ENCODE results near the gene PI4KB. TPM values are rescaled to one million over a fixed set of nuclear protein-coding genes. Genes with fewer than 3 reads are reported as not detected.

Gene PI4KB
- total RNA-seq, 4 donors from 2014 or later, result 50.0 to 73.1 (median 56.0) TPM

DNA sequence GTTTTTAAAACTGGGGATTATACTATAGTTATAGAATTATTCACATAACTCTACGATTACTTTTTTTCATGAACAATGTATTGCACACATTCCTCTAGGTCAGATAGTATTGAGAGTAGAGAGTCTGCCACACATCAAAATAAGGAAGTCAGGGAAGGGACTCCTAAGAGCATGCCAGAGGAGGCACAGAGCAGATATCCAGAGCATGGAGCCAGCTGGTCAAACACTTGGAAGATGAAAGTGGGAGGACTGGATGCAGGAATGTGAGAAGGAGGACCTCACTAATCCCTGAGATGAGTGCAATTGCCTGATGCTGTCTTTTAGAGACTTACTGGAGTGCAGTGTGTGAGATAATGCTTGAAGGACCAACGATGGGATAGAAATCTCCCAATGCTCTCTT, 29.5 kb upstream of the PI4KB start:
- TF ChIP-seq, protein P1, sequence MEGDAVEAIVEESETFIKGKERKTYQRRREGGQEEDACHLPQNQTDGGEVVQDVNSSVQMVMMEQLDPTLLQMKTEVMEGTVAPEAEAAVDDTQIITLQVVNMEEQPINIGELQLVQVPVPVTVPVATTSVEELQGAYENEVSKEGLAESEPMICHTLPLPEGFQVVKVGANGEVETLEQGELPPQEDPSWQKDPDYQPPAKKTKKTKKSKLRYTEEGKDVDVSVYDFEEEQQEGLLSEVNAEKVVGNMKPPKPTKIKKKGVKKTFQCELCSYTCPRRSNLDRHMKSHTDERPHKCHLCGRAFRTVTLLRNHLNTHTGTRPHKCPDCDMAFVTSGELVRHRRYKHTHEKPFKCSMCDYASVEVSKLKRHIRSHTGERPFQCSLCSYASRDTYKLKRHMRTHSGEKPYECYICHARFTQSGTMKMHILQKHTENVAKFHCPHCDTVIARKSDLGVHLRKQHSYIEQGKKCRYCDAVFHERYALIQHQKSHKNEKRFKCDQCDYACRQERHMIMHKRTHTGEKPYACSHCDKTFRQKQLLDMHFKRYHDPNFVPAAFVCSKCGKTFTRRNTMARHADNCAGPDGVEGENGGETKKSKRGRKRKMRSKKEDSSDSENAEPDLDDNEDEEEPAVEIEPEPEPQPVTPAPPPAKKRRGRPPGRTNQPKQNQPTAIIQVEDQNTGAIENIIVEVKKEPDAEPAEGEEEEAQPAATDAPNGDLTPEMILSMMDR (IDR thresholded peaks at IDR 0.05; ENCODE audit: low read depth), result no peak

DNA sequence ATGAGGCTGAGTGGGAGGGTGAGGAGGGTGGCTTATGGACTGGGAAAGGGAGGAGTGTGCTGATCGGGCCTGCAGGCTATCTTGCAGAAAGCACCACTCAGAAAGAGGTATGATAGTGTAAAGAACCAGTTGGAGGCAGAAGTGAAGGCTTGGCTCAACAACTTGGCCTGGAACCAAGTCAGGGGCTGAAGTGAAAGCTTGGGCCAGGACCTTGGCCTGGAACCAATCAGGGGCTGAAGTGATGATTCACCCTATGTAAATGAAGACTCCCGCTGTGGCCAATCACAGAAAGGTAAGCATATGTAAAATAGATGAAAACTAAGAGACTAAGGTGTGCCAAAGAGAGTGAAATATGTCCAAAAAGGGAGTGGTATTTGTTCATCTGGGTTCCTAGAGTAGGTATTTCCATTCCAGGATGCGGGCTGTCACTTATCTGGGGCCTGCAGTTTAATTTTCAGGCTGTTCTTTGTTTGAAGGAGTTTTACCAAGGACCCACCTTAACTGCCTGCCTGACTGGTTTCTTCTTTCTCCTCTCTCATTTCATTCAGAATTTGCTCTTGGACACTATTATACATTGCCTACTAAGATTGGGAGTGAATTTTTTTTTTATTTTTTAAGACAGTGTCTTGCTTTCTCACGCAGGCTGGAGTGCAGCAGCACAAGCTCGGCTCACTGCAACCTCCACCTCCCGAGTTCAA, 25.0 kb upstream of the PI4KB start:
- TF ChIP-seq, protein P1 (IDR thresholded peaks at IDR 0.05; ENCODE audit: low read depth), result no peak

DNA sequence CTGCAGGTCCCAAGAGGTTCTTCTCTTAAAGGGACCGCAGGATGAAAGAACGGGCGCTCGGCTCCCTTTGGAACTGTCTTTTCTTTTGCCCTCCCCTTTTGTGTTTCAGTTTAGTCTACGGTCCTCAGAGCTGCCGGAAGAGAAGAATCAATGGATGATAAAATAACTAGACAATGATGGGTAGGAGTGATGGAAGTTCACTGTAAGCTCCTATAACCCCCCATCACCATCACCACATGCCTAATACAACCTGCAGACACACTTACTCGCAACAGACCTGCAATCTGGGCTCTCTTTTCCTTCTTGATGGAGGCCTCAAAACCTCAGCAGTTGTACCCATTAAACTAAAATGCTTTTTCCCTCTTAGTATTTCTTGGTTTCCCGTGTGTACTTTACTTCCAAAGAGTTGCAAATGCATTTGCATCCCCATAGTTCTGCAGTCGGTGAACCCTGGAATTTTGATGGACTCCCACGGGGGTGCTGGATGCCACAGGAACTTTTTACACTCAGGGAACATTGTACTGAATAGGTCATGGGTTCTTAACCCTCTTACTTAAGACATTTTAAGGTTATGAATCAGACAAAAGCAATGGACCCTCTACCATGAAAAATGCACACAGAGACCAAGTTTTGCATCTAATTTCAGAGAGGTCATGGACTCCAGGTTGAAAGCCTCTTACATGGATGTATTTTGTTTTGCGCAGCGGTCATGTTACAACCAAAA, 20.5 kb upstream of the PI4KB start:
- TF ChIP-seq, protein P1 (IDR thresholded peaks at IDR 0.05; ENCODE audit: low read depth), result no peak

DNA sequence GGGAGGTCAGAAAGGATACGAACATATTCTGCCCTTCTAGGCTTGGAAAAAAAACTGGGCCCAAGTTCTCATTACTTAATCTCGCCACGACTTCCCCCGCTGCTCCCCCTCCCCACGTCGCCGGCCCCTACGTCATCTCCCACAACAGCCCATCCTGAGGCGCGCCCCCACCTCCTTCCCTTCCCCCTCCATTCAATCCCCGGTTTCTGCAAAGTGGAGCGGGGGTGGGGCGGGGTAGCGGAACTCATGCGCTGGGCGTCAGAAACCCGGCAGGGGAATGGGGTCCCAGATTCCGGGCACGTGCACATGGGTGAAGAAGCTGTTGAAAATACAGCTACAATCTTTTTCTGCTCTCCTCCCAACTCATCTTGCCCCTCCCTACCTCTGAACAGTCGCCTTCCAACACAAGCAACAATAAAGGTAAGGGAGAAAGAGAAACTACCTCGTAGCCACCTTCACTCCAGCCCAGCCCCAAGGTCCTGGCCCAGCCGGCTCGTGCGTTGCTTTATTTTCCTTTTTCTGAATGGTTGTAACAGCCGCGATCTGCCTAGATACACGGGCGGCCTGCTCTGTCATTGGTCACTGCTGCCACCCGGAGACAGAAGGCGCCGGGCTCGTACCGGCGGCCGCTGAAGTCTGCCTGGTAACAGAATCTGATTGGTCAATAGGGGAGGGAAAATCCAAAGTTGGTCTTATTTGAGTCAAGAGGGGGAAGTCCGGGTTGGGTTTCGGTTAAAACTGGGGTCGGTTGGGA, 19.7 kb upstream of the PI4KB start, which contains the start of gene RFX5:
RFX5 (minus strand) TSS at position 484 of the 754 bp plus-strand sequence. CDS start 932 bp downstream, outside the sequence.
- TF ChIP-seq, protein P1 (IDR thresholded peaks at IDR 0.05; ENCODE audit: low read depth), result no peak

DNA sequence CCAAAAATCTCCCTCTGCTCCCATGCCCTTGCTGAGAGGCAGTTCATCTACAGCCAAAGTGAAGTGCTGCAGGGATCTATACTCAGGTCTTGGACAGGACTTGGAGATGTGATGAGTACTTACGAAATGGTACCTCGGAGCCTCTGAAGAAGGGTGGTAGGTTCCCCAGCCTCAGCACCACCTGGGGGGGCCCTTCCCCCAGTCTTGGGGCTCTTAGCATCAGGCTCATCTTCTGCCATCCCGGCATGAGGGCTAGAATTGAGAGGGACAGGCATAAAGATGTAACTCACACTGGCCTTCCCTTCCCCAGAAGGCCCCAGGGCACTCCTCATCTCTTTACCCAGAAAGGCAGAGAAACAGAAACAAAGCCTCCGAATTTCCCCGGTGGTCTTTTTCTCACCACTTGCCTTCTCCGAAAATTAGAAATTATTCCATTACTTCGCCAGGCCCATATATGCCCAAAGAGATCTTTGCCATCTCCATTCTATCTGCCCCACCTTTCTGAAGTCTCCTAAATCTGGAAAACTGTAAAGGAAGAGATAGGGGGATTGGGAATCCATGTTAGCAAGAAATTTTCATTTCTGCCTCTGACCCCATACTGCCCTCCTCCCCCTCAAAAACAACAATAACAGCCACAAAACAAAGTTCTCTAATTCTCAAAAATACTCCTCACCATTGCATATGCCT, 19.0 kb upstream of the PI4KB start:
- TF ChIP-seq, protein P1 (IDR thresholded peaks at IDR 0.05; ENCODE audit: low read depth), result no peak

DNA sequence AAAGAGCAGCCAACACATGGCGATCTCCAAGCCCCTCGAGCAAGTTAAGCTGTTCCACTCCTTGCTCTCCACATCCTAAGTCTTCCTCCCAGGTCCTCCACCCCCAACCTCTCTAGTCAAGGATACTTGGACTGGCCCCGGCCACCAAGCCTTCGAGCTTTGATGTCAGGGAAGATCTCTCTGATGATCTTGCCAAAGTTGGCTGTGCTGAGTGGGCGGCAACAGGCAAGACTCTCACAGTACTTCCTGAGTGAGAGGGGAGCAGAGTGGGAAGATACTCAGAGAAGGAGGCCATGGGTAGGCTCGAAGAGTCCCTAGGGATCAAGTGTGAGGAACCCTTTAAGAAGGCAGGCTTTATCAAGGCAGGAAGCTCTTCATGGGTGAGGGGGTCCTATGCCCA, 17.1 kb upstream of the PI4KB start:
- TF ChIP-seq, protein P1 (IDR thresholded peaks at IDR 0.05; ENCODE audit: low read depth), result no peak
